ENCODE data around the gene ILF3. TPM values are rescaled to one million over a fixed set of nuclear protein-coding genes. Genes with fewer than 3 reads are reported as not detected.

ILF3 gene
- total and polyA plus RNA-seq, 2 experiments from 2014 or later, result 573 to 616 TPM

GRCh38 chr19:10680545-10681135, 26.5 kb downstream of the ILF3 start:
- H3K36me3 Mint-ChIP-seq (ENCODE audit: low read depth), result peaks cover 100% of the 10 kb centered on the region
- Histone ChIP-seq H3K27ac (ENCODE audit: low read depth) (0 out of 2 replicates have a peak overlapping the region, but pooled peaks have one; percentile 55), H3K4me3 (no peak overlapping the region), H3F3A (replicated peaks; ENCODE audit: low read depth) (peaks cover 79% of the 10 kb centered on the region), H3K4me2 (no peak overlapping the region), H3K4me1 (ENCODE audit: insufficient read depth) (no peaks in the 10 kb centered on the region), H3K79me2 (replicated peaks; ENCODE audit: insufficient read depth) (peaks cover 85% of the 10 kb centered on the region), H4K20me1 (replicated peaks; ENCODE audit: insufficient read depth) (peaks cover 67% of the 10 kb centered on the region), H3K27me3 (ENCODE audit: insufficient read depth) (no peaks in the 10 kb centered on the region), H3K9me2 (ENCODE audit: insufficient read depth) (no peaks in the 10 kb centered on the region), H3K36me3 (ENCODE audit: insufficient read depth) (peaks cover 93% of the 10 kb centered on the region), H2AFZ (no peak overlapping the region)
- TF ChIP-seq ZNF114 (CRISPR knock-in tag; IDR thresholded peaks at IDR 0.05) (no peak), CREB1 (CRISPR knock-in tag; IDR thresholded peaks at IDR 0.05; ENCODE audit: low read depth) (no peak), POLR2AphosphoS5 (IDR thresholded peaks at IDR 0.05; ENCODE audit: low read depth) (no peak; the same call in 1 of the 2 replicates), JUNB (IDR thresholded peaks at IDR 0.05; ENCODE audit: unreplicated experiment) (no peak), ZNF331 (CRISPR knock-in tag; IDR thresholded peaks at IDR 0.05; ENCODE audit: low read depth) (no peak), STAT1 (IDR thresholded peaks at IDR 0.05; ENCODE audit: unreplicated experiment) (no peak), EZH2 (IDR thresholded peaks at IDR 0.05; ENCODE audit: low read depth, unreplicated experiment) (no peak), NANOG (IDR thresholded peaks at IDR 0.05; ENCODE audit: borderline replicate concordance) (no peak)
- TF ChIP-seq, protein P1, sequence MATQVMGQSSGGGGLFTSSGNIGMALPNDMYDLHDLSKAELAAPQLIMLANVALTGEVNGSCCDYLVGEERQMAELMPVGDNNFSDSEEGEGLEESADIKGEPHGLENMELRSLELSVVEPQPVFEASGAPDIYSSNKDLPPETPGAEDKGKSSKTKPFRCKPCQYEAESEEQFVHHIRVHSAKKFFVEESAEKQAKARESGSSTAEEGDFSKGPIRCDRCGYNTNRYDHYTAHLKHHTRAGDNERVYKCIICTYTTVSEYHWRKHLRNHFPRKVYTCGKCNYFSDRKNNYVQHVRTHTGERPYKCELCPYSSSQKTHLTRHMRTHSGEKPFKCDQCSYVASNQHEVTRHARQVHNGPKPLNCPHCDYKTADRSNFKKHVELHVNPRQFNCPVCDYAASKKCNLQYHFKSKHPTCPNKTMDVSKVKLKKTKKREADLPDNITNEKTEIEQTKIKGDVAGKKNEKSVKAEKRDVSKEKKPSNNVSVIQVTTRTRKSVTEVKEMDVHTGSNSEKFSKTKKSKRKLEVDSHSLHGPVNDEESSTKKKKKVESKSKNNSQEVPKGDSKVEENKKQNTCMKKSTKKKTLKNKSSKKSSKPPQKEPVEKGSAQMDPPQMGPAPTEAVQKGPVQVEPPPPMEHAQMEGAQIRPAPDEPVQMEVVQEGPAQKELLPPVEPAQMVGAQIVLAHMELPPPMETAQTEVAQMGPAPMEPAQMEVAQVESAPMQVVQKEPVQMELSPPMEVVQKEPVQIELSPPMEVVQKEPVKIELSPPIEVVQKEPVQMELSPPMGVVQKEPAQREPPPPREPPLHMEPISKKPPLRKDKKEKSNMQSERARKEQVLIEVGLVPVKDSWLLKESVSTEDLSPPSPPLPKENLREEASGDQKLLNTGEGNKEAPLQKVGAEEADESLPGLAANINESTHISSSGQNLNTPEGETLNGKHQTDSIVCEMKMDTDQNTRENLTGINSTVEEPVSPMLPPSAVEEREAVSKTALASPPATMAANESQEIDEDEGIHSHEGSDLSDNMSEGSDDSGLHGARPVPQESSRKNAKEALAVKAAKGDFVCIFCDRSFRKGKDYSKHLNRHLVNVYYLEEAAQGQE (IDR thresholded peaks at IDR 0.05; ENCODE audit: unreplicated experiment), result no peak
- TF ChIP-seq, protein P2, sequence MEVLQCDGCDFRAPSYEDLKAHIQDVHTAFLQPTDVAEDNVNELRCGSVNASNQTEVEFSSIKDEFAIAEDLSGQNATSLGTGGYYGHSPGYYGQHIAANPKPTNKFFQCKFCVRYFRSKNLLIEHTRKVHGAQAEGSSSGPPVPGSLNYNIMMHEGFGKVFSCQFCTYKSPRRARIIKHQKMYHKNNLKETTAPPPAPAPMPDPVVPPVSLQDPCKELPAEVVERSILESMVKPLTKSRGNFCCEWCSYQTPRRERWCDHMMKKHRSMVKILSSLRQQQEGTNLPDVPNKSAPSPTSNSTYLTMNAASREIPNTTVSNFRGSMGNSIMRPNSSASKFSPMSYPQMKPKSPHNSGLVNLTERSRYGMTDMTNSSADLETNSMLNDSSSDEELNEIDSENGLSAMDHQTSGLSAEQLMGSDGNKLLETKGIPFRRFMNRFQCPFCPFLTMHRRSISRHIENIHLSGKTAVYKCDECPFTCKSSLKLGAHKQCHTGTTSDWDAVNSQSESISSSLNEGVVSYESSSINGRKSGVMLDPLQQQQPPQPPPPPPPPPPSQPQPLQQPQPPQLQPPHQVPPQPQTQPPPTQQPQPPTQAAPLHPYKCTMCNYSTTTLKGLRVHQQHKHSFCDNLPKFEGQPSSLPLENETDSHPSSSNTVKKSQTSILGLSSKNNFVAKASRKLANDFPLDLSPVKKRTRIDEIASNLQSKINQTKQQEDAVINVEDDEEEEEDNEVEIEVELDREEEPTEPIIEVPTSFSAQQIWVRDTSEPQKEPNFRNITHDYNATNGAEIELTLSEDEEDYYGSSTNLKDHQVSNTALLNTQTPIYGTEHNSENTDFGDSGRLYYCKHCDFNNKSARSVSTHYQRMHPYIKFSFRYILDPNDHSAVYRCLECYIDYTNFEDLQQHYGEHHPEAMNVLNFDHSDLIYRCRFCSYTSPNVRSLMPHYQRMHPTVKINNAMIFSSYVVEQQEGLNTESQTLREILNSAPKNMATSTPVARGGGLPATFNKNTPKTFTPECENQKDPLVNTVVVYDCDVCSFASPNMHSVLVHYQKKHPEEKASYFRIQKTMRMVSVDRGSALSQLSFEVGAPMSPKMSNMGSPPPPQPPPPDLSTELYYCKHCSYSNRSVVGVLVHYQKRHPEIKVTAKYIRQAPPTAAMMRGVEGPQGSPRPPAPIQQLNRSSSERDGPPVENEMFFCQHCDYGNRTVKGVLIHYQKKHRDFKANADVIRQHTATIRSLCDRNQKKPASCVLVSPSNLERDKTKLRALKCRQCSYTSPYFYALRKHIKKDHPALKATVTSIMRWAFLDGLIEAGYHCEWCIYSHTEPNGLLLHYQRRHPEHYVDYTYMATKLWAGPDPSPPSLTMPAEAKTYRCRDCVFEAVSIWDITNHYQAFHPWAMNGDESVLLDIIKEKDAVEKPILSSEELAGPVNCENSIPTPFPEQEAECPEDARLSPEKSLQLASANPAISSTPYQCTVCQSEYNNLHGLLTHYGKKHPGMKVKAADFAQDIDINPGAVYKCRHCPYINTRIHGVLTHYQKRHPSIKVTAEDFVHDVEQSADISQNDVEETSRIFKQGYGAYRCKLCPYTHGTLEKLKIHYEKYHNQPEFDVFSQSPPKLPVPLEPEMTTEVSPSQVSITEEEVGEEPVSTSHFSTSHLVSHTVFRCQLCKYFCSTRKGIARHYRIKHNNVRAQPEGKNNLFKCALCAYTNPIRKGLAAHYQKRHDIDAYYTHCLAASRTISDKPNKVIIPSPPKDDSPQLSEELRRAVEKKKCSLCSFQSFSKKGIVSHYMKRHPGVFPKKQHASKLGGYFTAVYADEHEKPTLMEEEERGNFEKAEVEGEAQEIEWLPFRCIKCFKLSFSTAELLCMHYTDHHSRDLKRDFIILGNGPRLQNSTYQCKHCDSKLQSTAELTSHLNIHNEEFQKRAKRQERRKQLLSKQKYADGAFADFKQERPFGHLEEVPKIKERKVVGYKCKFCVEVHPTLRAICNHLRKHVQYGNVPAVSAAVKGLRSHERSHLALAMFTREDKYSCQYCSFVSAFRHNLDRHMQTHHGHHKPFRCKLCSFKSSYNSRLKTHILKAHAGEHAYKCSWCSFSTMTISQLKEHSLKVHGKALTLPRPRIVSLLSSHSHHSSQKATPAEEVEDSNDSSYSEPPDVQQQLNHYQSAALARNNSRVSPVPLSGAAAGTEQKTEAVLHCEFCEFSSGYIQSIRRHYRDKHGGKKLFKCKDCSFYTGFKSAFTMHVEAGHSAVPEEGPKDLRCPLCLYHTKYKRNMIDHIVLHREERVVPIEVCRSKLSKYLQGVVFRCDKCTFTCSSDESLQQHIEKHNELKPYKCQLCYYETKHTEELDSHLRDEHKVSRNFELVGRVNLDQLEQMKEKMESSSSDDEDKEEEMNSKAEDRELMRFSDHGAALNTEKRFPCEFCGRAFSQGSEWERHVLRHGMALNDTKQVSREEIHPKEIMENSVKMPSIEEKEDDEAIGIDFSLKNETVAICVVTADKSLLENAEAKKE (CRISPR knock-in tag; IDR thresholded peaks at IDR 0.05), result no peak
- TF ChIP-seq, protein P3, sequence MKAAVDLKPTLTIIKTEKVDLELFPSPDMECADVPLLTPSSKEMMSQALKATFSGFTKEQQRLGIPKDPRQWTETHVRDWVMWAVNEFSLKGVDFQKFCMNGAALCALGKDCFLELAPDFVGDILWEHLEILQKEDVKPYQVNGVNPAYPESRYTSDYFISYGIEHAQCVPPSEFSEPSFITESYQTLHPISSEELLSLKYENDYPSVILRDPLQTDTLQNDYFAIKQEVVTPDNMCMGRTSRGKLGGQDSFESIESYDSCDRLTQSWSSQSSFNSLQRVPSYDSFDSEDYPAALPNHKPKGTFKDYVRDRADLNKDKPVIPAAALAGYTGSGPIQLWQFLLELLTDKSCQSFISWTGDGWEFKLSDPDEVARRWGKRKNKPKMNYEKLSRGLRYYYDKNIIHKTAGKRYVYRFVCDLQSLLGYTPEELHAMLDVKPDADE (IDR thresholded peaks at IDR 0.05), result no peak
- DNase-seq (ENCODE audit: low spot score) (no peak), ATAC-seq (no peak)
- H3K27ac Mint-ChIP-seq, result no peak overlapping the region; the same call in 1 of the 2 replicates
- H3K27me3 Mint-ChIP-seq (ENCODE audit: insufficient read depth, low read depth, poor library complexity), result peaks cover 25% of the 10 kb centered on the region
- H3K9me3 Mint-ChIP-seq, result peaks cover 2% of the 10 kb centered on the region; the same call in 1 of the 3 replicates
- H3K4me3 Mint-ChIP-seq, result no peak overlapping the region
- H3K4me1 Mint-ChIP-seq, result no peaks in the 10 kb centered on the region
